WTC11 (cell line): ENCODE results near the gene VPS8. TPM values are rescaled to one million over a fixed set of nuclear protein-coding genes. Genes with fewer than 3 reads are reported as not detected.

Source experiments
- ATAC-seq: fragments of 200-7000 bp; cut with Tn5 transposase; 2 replicates; pipeline ENCODE4 v1.10.0; 2021; ENCODE audit warnings: mild to moderate bottlenecking, moderate library complexity
- CTCF ChIA-PET: fragments of 300-600 bp; sonication (Branson Sonifier 250); formaldehyde crosslinking; loops from one replicate; lab custom pipeline; 2021; ENCODE audit warnings: antibody characterized with exemption; lab: Charles Lee
- POLR2A ChIA-PET: fragments of 350-600 bp; sonication (Branson Sonifier 250); formaldehyde crosslinking; loops from one replicate; lab custom pipeline; 2021; ENCODE audit warnings: antibody characterized with exemption; lab: Charles Lee
- DNase-seq: peaks from one replicate; pipeline ENCODE4 v3.0.0; 2021; ENCODE audit warnings: low spot score
- H3K27ac Mint-ChIP-seq: 2 replicates; pipeline ENCODE4 v1.8.0; 2021; ENCODE audit warnings: mixed read lengths
- H3K27me3 Mint-ChIP-seq: 2 replicates; pipeline ENCODE4 v1.8.0; 2021; ENCODE audit warnings: low read depth, mild to moderate bottlenecking, moderate library complexity, mixed read lengths
- H3K36me3 Mint-ChIP-seq: 2 replicates; pipeline ENCODE4 v1.8.0; 2021; ENCODE audit warnings: mixed read lengths
- H3K4me1 Mint-ChIP-seq: 2 replicates; pipeline ENCODE4 v1.8.0; 2022; ENCODE audit warnings: mixed read lengths
- H3K4me3 Mint-ChIP-seq: 2 replicates; pipeline ENCODE4 v1.8.0; 2021; ENCODE audit warnings: mild to moderate bottlenecking, moderate library complexity, mixed read lengths
- H3K9me3 Mint-ChIP-seq: 2 replicates; pipeline ENCODE4 v1.8.0; 2021; ENCODE audit warnings: mixed read lengths
- ELF4 ChIP-seq: sonication (generic); formaldehyde crosslinking; IDR thresholded peaks from 2 replicates; pipeline ENCODE4 v1.8.1; 2022; ENCODE audit warnings: low read depth, mild to moderate bottlenecking, moderate library complexity, missing genetic modification reagents
- ETV6 ChIP-seq: sonication (generic); formaldehyde crosslinking; IDR thresholded peaks from 2 replicates; pipeline ENCODE4 v1.8.1; 2022; ENCODE audit warnings: mild to moderate bottlenecking, missing genetic modification reagents
- KAT7 ChIP-seq: sonication (generic); formaldehyde crosslinking; IDR thresholded peaks from 2 replicates; pipeline ENCODE4 v1.8.1; 2023; ENCODE audit warnings: missing genetic modification reagents, mild to moderate bottlenecking, borderline replicate concordance
- SOX15 ChIP-seq: fragments of 250-450 bp; sonication (Bioruptor Pico); IDR thresholded peaks from 2 replicates; pipeline ENCODE4 v1.9.0; 2021; ENCODE audit warnings: mild to moderate bottlenecking
- ZNF671 ChIP-seq: fragments of 250-450 bp; sonication (Bioruptor Pico); IDR thresholded peaks from 2 replicates; pipeline ENCODE4 v1.8.0; 2021; ENCODE audit warnings: mild to moderate bottlenecking
- total RNA-seq: library from RNA; stranded (reverse); gene quantifications from 3 replicates; pipeline ENCODE4 v1.2.3, GENCODE V29; 2021
- TF ChIP-seq, protein P1 (sequence below): fragments of 250-450 bp; sonication (Bioruptor Pico); IDR thresholded peaks from 2 replicates; pipeline ENCODE4 v1.8.0; 2021; ENCODE audit warnings: mild to moderate bottlenecking
- TF ChIP-seq, protein P2 (sequence below): fragments of 250-450 bp; sonication (Bioruptor Pico); IDR thresholded peaks from 2 replicates; pipeline ENCODE4 v1.9.0; 2021; ENCODE audit warnings: mild to moderate bottlenecking
- TF ChIP-seq, protein P3 (sequence below): sonication (generic); formaldehyde crosslinking; IDR thresholded peaks from 2 replicates; pipeline ENCODE4 v1.8.1; 2022; ENCODE audit warnings: mild to moderate bottlenecking, missing genetic modification reagents, moderate library complexity, borderline replicate concordance
- TF ChIP-seq, protein P4 (sequence below): fragments of 250-450 bp; sonication (Bioruptor Pico); IDR thresholded peaks from 2 replicates; pipeline ENCODE4 v1.9.0; 2021; ENCODE audit warnings: mild to moderate bottlenecking, borderline replicate concordance
- TF ChIP-seq, protein P5 (sequence below): sonication (generic); formaldehyde crosslinking; IDR thresholded peaks from 2 replicates; pipeline ENCODE4 v1.8.0; 2022; ENCODE audit warnings: missing genetic modification reagents
- TF ChIP-seq, protein P6 (sequence below): sonication (generic); formaldehyde crosslinking; IDR thresholded peaks from 2 replicates; pipeline ENCODE4 v1.8.1; 2022; ENCODE audit warnings: low read depth, mild to moderate bottlenecking, moderate library complexity, missing genetic modification reagents, borderline replicate concordance
- TF ChIP-seq, protein P7 (sequence below): sonication (generic); formaldehyde crosslinking; IDR thresholded peaks from 2 replicates; pipeline ENCODE4 v1.8.1; 2023; ENCODE audit warnings: mild to moderate bottlenecking, moderate library complexity, missing genetic modification reagents
- TF ChIP-seq, protein P8 (sequence below): sonication (generic); formaldehyde crosslinking; IDR thresholded peaks from 2 replicates; pipeline ENCODE4 v1.8.1; 2023; ENCODE audit warnings: mild to moderate bottlenecking, missing genetic modification reagents, moderate library complexity

The VPS8 gene
- total RNA-seq, 1 experiment from 2014 or later = 44.9 TPM

DNA sequence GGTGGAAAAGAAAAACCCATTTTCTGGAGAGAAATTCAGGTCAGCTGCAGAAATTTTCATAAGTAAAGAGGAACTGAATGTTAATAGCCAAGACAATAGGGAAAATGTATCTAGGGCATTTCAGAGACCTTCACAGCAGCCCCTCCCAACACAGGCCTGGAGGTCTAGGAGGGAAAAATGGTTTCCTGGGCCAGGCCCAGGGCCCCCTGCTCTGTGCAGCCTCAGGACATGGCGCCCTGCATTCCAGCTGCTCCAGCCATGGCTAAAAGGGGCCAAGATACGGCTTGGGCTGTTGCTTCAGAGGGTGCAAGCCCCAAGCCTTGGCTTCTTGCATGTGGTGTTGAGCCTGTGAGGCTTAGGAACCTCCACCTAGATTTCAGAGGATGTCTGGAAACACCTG, 248.7 kb downstream of the VPS8 start:
- ATAC-seq = no peak
- no peak for DNase-seq
- Mint-ChIP-seq H3K4me3 (no peak overlapping the region), H3K4me1 (no peaks in the 10 kb centered on the region), H3K9me3 (peaks cover 59% of the 10 kb centered on the region), H3K27me3 (no peaks in the 10 kb centered on the region; the same call in 1 of the 2 replicates), H3K36me3 (peaks cover 45% of the 10 kb centered on the region), H3K27ac (no peak overlapping the region)
- ChIA-PET CTCF (no interaction called here), POLR2A (no interaction called here)
- TF ChIP-seq, protein P1, sequence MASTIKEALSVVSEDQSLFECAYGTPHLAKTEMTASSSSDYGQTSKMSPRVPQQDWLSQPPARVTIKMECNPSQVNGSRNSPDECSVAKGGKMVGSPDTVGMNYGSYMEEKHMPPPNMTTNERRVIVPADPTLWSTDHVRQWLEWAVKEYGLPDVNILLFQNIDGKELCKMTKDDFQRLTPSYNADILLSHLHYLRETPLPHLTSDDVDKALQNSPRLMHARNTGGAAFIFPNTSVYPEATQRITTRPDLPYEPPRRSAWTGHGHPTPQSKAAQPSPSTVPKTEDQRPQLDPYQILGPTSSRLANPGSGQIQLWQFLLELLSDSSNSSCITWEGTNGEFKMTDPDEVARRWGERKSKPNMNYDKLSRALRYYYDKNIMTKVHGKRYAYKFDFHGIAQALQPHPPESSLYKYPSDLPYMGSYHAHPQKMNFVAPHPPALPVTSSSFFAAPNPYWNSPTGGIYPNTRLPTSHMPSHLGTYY (CRISPR knock-in tag) = no peak
- TF ChIP-seq, protein P2, sequence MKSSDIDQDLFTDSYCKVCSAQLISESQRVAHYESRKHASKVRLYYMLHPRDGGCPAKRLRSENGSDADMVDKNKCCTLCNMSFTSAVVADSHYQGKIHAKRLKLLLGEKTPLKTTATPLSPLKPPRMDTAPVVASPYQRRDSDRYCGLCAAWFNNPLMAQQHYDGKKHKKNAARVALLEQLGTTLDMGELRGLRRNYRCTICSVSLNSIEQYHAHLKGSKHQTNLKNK (CRISPR knock-in tag) = no peak
- TF ChIP-seq, protein P3, sequence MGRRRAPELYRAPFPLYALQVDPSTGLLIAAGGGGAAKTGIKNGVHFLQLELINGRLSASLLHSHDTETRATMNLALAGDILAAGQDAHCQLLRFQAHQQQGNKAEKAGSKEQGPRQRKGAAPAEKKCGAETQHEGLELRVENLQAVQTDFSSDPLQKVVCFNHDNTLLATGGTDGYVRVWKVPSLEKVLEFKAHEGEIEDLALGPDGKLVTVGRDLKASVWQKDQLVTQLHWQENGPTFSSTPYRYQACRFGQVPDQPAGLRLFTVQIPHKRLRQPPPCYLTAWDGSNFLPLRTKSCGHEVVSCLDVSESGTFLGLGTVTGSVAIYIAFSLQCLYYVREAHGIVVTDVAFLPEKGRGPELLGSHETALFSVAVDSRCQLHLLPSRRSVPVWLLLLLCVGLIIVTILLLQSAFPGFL (CRISPR knock-in tag) = no peak
- TF ChIP-seq KAT7 = no peak
- TF ChIP-seq, protein P4, sequence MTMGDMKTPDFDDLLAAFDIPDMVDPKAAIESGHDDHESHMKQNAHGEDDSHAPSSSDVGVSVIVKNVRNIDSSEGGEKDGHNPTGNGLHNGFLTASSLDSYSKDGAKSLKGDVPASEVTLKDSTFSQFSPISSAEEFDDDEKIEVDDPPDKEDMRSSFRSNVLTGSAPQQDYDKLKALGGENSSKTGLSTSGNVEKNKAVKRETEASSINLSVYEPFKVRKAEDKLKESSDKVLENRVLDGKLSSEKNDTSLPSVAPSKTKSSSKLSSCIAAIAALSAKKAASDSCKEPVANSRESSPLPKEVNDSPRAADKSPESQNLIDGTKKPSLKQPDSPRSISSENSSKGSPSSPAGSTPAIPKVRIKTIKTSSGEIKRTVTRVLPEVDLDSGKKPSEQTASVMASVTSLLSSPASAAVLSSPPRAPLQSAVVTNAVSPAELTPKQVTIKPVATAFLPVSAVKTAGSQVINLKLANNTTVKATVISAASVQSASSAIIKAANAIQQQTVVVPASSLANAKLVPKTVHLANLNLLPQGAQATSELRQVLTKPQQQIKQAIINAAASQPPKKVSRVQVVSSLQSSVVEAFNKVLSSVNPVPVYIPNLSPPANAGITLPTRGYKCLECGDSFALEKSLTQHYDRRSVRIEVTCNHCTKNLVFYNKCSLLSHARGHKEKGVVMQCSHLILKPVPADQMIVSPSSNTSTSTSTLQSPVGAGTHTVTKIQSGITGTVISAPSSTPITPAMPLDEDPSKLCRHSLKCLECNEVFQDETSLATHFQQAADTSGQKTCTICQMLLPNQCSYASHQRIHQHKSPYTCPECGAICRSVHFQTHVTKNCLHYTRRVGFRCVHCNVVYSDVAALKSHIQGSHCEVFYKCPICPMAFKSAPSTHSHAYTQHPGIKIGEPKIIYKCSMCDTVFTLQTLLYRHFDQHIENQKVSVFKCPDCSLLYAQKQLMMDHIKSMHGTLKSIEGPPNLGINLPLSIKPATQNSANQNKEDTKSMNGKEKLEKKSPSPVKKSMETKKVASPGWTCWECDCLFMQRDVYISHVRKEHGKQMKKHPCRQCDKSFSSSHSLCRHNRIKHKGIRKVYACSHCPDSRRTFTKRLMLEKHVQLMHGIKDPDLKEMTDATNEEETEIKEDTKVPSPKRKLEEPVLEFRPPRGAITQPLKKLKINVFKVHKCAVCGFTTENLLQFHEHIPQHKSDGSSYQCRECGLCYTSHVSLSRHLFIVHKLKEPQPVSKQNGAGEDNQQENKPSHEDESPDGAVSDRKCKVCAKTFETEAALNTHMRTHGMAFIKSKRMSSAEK (CRISPR knock-in tag) = no peak
- no peak for TF ChIP-seq ZNF671 (CRISPR knock-in tag)
- TF ChIP-seq ELF4 (CRISPR knock-in tag) = no peak

DNA sequence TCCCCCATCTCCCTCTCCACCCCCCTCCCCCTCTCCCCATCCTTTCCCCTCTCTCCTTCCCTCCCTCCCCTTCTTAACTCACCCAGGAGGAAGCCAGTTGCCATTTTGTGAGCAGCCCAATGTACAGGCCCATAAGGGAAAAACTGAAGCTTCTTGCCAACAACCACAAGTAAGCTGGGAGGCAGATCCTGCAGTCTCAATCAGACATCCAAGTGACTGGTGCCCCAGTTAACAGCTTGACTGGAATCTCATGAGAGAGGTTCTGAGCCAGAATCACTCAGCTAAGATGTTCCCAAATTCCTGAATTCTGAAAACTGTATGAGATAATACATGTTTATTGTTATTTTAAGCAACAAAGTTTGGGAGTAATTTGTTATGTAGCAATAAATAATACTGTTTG, 250.2 kb downstream of the VPS8 start:
- H3K36me3 Mint-ChIP-seq = peaks cover 35% of the 10 kb centered on the region

More for the DNA sequence above, 250.2 kb downstream of the VPS8 start:
- CTCF ChIA-PET = no interaction called here
- POLR2A ChIA-PET = no interaction called here
- DNase-seq = no peak
- TF ChIP-seq, protein P5, sequence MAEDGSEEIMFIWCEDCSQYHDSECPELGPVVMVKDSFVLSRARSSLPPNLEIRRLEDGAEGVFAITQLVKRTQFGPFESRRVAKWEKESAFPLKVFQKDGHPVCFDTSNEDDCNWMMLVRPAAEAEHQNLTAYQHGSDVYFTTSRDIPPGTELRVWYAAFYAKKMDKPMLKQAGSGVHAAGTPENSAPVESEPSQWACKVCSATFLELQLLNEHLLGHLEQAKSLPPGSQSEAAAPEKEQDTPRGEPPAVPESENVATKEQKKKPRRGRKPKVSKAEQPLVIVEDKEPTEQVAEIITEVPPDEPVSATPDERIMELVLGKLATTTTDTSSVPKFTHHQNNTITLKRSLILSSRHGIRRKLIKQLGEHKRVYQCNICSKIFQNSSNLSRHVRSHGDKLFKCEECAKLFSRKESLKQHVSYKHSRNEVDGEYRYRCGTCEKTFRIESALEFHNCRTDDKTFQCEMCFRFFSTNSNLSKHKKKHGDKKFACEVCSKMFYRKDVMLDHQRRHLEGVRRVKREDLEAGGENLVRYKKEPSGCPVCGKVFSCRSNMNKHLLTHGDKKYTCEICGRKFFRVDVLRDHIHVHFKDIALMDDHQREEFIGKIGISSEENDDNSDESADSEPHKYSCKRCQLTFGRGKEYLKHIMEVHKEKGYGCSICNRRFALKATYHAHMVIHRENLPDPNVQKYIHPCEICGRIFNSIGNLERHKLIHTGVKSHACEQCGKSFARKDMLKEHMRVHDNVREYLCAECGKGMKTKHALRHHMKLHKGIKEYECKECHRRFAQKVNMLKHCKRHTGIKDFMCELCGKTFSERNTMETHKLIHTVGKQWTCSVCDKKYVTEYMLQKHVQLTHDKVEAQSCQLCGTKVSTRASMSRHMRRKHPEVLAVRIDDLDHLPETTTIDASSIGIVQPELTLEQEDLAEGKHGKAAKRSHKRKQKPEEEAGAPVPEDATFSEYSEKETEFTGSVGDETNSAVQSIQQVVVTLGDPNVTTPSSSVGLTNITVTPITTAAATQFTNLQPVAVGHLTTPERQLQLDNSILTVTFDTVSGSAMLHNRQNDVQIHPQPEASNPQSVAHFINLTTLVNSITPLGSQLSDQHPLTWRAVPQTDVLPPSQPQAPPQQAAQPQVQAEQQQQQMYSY (CRISPR knock-in tag) = no peak
- TF ChIP-seq ETV6 (CRISPR knock-in tag) = no peak
- TF ChIP-seq, protein P6, sequence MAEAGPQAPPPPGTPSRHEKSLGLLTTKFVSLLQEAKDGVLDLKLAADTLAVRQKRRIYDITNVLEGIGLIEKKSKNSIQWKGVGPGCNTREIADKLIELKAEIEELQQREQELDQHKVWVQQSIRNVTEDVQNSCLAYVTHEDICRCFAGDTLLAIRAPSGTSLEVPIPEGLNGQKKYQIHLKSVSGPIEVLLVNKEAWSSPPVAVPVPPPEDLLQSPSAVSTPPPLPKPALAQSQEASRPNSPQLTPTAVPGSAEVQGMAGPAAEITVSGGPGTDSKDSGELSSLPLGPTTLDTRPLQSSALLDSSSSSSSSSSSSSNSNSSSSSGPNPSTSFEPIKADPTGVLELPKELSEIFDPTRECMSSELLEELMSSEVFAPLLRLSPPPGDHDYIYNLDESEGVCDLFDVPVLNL (CRISPR knock-in tag) = no peak
- TF ChIP-seq, protein P7, sequence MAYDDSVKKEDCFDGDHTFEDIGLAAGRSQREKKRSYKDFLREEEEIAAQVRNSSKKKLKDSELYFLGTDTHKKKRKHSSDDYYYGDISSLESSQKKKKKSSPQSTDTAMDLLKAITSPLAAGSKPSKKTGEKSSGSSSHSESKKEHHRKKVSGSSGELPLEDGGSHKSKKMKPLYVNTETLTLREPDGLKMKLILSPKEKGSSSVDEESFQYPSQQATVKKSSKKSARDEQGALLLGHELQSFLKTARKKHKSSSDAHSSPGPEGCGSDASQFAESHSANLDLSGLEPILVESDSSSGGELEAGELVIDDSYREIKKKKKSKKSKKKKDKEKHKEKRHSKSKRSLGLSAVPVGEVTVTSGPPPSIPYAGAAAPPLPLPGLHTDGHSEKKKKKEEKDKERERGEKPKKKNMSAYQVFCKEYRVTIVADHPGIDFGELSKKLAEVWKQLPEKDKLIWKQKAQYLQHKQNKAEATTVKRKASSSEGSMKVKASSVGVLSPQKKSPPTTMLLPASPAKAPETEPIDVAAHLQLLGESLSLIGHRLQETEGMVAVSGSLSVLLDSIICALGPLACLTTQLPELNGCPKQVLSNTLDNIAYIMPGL = no peak
- TF ChIP-seq, protein P8, sequence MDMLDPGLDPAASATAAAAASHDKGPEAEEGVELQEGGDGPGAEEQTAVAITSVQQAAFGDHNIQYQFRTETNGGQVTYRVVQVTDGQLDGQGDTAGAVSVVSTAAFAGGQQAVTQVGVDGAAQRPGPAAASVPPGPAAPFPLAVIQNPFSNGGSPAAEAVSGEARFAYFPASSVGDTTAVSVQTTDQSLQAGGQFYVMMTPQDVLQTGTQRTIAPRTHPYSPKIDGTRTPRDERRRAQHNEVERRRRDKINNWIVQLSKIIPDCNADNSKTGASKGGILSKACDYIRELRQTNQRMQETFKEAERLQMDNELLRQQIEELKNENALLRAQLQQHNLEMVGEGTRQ (CRISPR knock-in tag) = no peak
- TF ChIP-seq SOX15 (CRISPR knock-in tag) = no peak
- Mint-ChIP-seq H3K4me1 (no peaks in the 10 kb centered on the region), H3K9me3 (peaks cover 47% of the 10 kb centered on the region), H3K4me3 (no peak overlapping the region), H3K27ac (no peak overlapping the region), H3K27me3 (no peaks in the 10 kb centered on the region; the same call in 1 of the 2 replicates)
- ATAC-seq = no peak
